H9 (cell line): ENCODE results near the gene UBE4A. TPM values are rescaled to one million over a fixed set of nuclear protein-coding genes. Genes with fewer than 3 reads are reported as not detected.

Experiments used
- DNase-seq: peaks from one replicate; pipeline ENCODE4 v3.0.0-alpha.2; 2017
- H2AFZ ChIP-seq: one replicate; pipeline ENCODE4 v1.6.1; 2013; ENCODE audit warnings: mild to moderate bottlenecking, low read length, control low read depth, moderate library complexity
- H2AK5ac ChIP-seq: 2 replicates; pipeline ENCODE4 v1.6.1; 2013; ENCODE audit warnings: low read length, control low read depth, mixed read lengths; ENCODE audit not compliant: insufficient read length
- H2BK120ac ChIP-seq: one replicate; pipeline ENCODE4 v1.6.1; 2013; ENCODE audit warnings: low read depth, mild to moderate bottlenecking, low read length, control low read depth, inconsistent platforms; ENCODE audit not compliant: poor library complexity, severe bottlenecking
- H2BK12ac ChIP-seq: 2 replicates; pipeline ENCODE4 v1.6.1; 2013; ENCODE audit warnings: low read length, control low read depth, mixed read lengths, low read depth; ENCODE audit not compliant: insufficient read length
- H2BK15ac ChIP-seq: 2 replicates; pipeline ENCODE4 v1.6.1; 2013; ENCODE audit warnings: low read depth, low read length, control low read depth
- H2BK20ac ChIP-seq: one replicate; pipeline ENCODE4 v1.6.1; 2013; ENCODE audit warnings: low read depth, mild to moderate bottlenecking, low read length, control low read depth, inconsistent platforms; ENCODE audit not compliant: poor library complexity, severe bottlenecking
- H2BK5ac ChIP-seq: 2 replicates; pipeline ENCODE4 v1.6.1; 2013; ENCODE audit warnings: low read length, control low read depth, mixed read lengths; ENCODE audit not compliant: insufficient read length
- H3K14ac ChIP-seq: 2 replicates; pipeline ENCODE4 v1.6.1; 2013; ENCODE audit warnings: low read length, control low read depth; ENCODE audit not compliant: insufficient read depth
- H3K18ac ChIP-seq: 2 replicates; pipeline ENCODE4 v1.6.1; 2013; ENCODE audit warnings: low read depth, mild to moderate bottlenecking, mixed read lengths, low read length, control low read depth; ENCODE audit not compliant: insufficient read length
- H3K23ac ChIP-seq: 2 replicates; pipeline ENCODE4 v1.6.1; 2013; ENCODE audit warnings: low read length, control low read depth, mixed read lengths, low read depth; ENCODE audit not compliant: insufficient read length
- H3K23me2 ChIP-seq: 2 replicates; pipeline ENCODE4 v1.6.1; 2013; ENCODE audit warnings: low read depth, mild to moderate bottlenecking, mixed read lengths, low read length, control low read depth; ENCODE audit not compliant: insufficient read length, poor library complexity, severe bottlenecking
- H3K27ac ChIP-seq: 2 replicates; pipeline ENCODE4 v1.5.1; 2013; ENCODE audit warnings: low read length, control low read depth, mixed read lengths, low read depth; ENCODE audit not compliant: insufficient read length
- H3K27me3 ChIP-seq: 2 replicates; pipeline ENCODE4 v1.6.1; 2013; ENCODE audit warnings: low read length, control low read depth, inconsistent platforms; ENCODE audit not compliant: insufficient read depth
- H3K4ac ChIP-seq: 2 replicates; pipeline ENCODE4 v1.6.1; 2013; ENCODE audit warnings: low read depth, mild to moderate bottlenecking, control low read depth, inconsistent platforms, low read length, moderate library complexity
- H3K4me1 ChIP-seq: 2 replicates; pipeline ENCODE4 v1.6.1; 2013; ENCODE audit warnings: low read length, control low read depth, inconsistent platforms; ENCODE audit not compliant: insufficient read depth
- H3K4me2 ChIP-seq: 2 replicates; pipeline ENCODE4 v1.6.1; 2013; ENCODE audit warnings: low read length, control low read depth, mixed read lengths; ENCODE audit not compliant: insufficient read length, insufficient read depth
- H3K56ac ChIP-seq: 2 replicates; pipeline ENCODE4 v1.6.1; 2013; ENCODE audit warnings: low read depth, mild to moderate bottlenecking, mixed read lengths, low read length, control low read depth; ENCODE audit not compliant: insufficient read length
- H3K79me1 ChIP-seq: 2 replicates; pipeline ENCODE4 v1.6.1; 2013; ENCODE audit warnings: low read depth, mild to moderate bottlenecking, moderate library complexity, low read length, control low read depth, inconsistent platforms; ENCODE audit not compliant: insufficient read depth, poor library complexity, severe bottlenecking
- H3K79me2 ChIP-seq: 2 replicates; pipeline ENCODE4 v1.6.1; 2013; ENCODE audit warnings: low read length, control low read depth, inconsistent platforms; ENCODE audit not compliant: insufficient read depth
- H3K9ac ChIP-seq: 2 replicates; pipeline ENCODE4 v1.6.1; 2013; ENCODE audit warnings: low read length, control low read depth, mixed read lengths; ENCODE audit not compliant: insufficient read length; ENCODE audit errors: extremely low read depth
- H3K9me3 ChIP-seq: one replicate; pipeline ENCODE4 v1.6.1; 2013; ENCODE audit warnings: low read depth, low read length, inconsistent platforms; ENCODE audit not compliant: control insufficient read depth
- H3T11ph ChIP-seq: one replicate; pipeline ENCODE4 v1.6.1; 2013; ENCODE audit warnings: mild to moderate bottlenecking, low read length, control low read depth, inconsistent platforms
- H4K20me1 ChIP-seq: one replicate; pipeline ENCODE4 v1.6.1; 2013; ENCODE audit not compliant: control insufficient read depth, insufficient read length, insufficient read depth
- H4K5ac ChIP-seq: 2 replicates; pipeline ENCODE4 v1.6.1; 2013; ENCODE audit warnings: low read depth, mild to moderate bottlenecking, mixed read lengths, low read length, control low read depth; ENCODE audit not compliant: insufficient read length
- H4K8ac ChIP-seq: replicated peaks from 2 replicates; pipeline ENCODE4 v1.6.1; 2013; ENCODE audit warnings: low read length, control low read depth, mixed read lengths, low read depth; ENCODE audit not compliant: insufficient read length
- H4K91ac ChIP-seq: 2 replicates; pipeline ENCODE4 v1.6.1; 2013; ENCODE audit warnings: low read depth, mild to moderate bottlenecking, moderate library complexity, mixed read lengths, low read length, control low read depth; ENCODE audit not compliant: insufficient read length
- H3K27ac Mint-ChIP-seq, 3 experiments: 2 replicates in 2 of 3; 3 replicates in 1 of 3; pipeline ENCODE4 v1.8.0; 2020 to 2021; ENCODE audit warnings: mixed read lengths in 3 of 3, mild to moderate bottlenecking in 1 of 3, moderate library complexity in 1 of 3
- H3K27me3 Mint-ChIP-seq: 2 replicates; pipeline ENCODE4 v1.8.0; 2021; ENCODE audit warnings: low read depth, mild to moderate bottlenecking, moderate library complexity, mixed read lengths
- H3K36me3 Mint-ChIP-seq, 3 experiments: 2 replicates in 2 of 3; 3 replicates in 1 of 3; pipeline ENCODE4 v1.8.0; 2020 to 2021; ENCODE audit warnings: low read depth in 3 of 3, mixed read lengths in 3 of 3; ENCODE audit not compliant: insufficient read depth in 1 of 3
- H3K4me1 Mint-ChIP-seq, 2 experiments: 2 replicates each; pipeline ENCODE4 v1.8.0; 2020; ENCODE audit warnings: mixed read lengths in 2 of 2
- H3K4me3 Mint-ChIP-seq, 2 experiments: 2 replicates in 1 of 2; 3 replicates in 1 of 2; pipeline ENCODE4 v1.8.0; 2020 to 2021; ENCODE audit warnings: mild to moderate bottlenecking in 2 of 2, mixed read lengths in 2 of 2, moderate library complexity in 1 of 2
- H3K9me3 Mint-ChIP-seq, 2 experiments: 2 replicates in 1 of 2; 3 replicates in 1 of 2; pipeline ENCODE4 v1.8.0; 2020; ENCODE audit warnings: mild to moderate bottlenecking in 2 of 2, mixed read lengths in 2 of 2, moderate library complexity in 1 of 2
- CTCF ChIP-seq: fragments of 200-600 bp; sonication (generic); conservative IDR thresholded peaks from 3 replicates; pipeline ENCODE4 v1.8.0; 2021; ENCODE audit warnings: antibody characterized with exemption, mild to moderate bottlenecking
- WGBS: extraction: QIAGEN DNeasy Blood & Tissue Kit; methylation state at CpG from one replicate; pipeline ENCODE4 v1.1.7; 2013; ENCODE audit warnings: missing lambda C conversion rate, low lambda C conversion rate, mixed read lengths; ENCODE audit not compliant: insufficient read length; ENCODE audit errors: extremely low coverage; 5-methylcytosine and 5-hydroxymethylcytosine counted together
- total RNA-seq: library from RNA; stranded (reverse); gene quantifications from 2 replicates; pipeline ENCODE4 v1.2.1, GENCODE V29; 2021

Gene UBE4A
- total RNA-seq, 1 experiment from 2014 or later: 33.7 TPM

- peaks cover 8% of the 10 kb centered on the region for H3K27me3 Mint-ChIP-seq
- no peaks in the 10 kb centered on the region for H3K4me1 ChIP-seq
- H3K4me2 ChIP-seq: no peak overlapping the region
- no peaks in the 10 kb centered on the region for H3K9me3 ChIP-seq
- no peak overlapping the region for H2AK5ac ChIP-seq
- no CpG with 5 or more reads among the region's 1 CpG for WGBS
- no peaks in the 10 kb centered on the region for H3K27me3 ChIP-seq
- no peak overlapping the region for H3K14ac ChIP-seq
- TF ChIP-seq CTCF: no peak
- no peak overlapping the region for H3K18ac ChIP-seq
- no peak overlapping the region for H3K27ac ChIP-seq
- H4K8ac ChIP-seq: no peak overlapping the region
- no peak overlapping the region for H2BK120ac ChIP-seq
- H2BK20ac ChIP-seq: no peak overlapping the region
- no peak overlapping the region for H3K23ac ChIP-seq
- no peak overlapping the region for H3K56ac ChIP-seq
- H2BK5ac ChIP-seq: no peak overlapping the region
- no peak overlapping the region for H3K27ac Mint-ChIP-seq
- no peak overlapping the region for H2AFZ ChIP-seq
- no peak overlapping the region for H4K91ac ChIP-seq
- no peak overlapping the region for H3K4ac ChIP-seq
- H3T11ph ChIP-seq: no peak overlapping the region
- H3K23me2 ChIP-seq: no peaks in the 10 kb centered on the region
- H3K36me3 Mint-ChIP-seq: no peaks in the 10 kb centered on the region
- H4K20me1 ChIP-seq: no peaks in the 10 kb centered on the region
- no peak overlapping the region for H4K5ac ChIP-seq
- no peak overlapping the region for H2BK15ac ChIP-seq
- peaks cover 0 to 4% of the 10 kb centered on the region in 2 experiments; a peak in 3 of 4 replicates for H3K4me1 Mint-ChIP-seq
- H3K9ac ChIP-seq: no peak overlapping the region
- no peaks in the 10 kb centered on the region for H3K79me2 ChIP-seq
- no peak for DNase-seq
- no peak overlapping the region for H2BK12ac ChIP-seq
- no peak overlapping the region for H3K4me3 Mint-ChIP-seq
- no peaks in the 10 kb centered on the region for H3K9me3 Mint-ChIP-seq
- H3K79me1 ChIP-seq: no peaks in the 10 kb centered on the region
Measured at GRCh38 chr11:118427707-118428106, 68.3 kb downstream of the UBE4A start.
